ENCODE results near the gene NFASC. TPM values are rescaled to one million over a fixed set of nuclear protein-coding genes. Genes with fewer than 3 reads are reported as not detected.

NFASC gene
- total RNA-seq, 2 experiments from 2014 or later, result not detected

DNA sequence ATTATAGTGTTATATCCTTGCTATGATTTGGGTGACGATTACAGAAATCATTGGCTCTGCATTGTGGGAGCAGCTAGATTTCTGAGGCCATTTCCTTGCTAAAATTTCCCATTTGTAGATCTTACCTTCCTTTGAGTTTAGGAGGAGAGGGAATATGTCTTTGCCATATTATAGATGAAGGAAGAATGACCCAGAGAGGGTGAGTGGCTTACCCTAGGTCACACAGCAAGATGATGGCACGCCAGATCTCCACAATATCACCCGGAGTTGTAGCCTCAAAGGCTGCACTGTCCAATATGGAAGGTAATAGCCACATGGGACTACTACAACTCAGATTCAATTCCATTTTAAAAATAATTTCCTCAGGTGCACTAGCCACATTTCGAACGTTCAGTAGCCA lies 182.6 kb downstream of the NFASC start:
- Histone ChIP-seq H3K27ac (ENCODE audit: low read depth, low read length, poor library complexity, severe bottlenecking) (no peak overlapping the region), H3K36me3 (ENCODE audit: insufficient read depth, low read length) (no peaks in the 10 kb centered on the region), H3K9me2 (ENCODE audit: insufficient read depth, low read length) (no peaks in the 10 kb centered on the region), H3K4me1 (ENCODE audit: insufficient read depth, low read length, poor library complexity, severe bottlenecking) (peaks cover 7% of the 10 kb centered on the region), H3K4me2 (ENCODE audit: low read length) (no peak overlapping the region), H3K9me3 (ENCODE audit: low read length) (no peaks in the 10 kb centered on the region), H3K4me3 (ENCODE audit: low read depth, low read length, poor library complexity, severe bottlenecking) (no peak overlapping the region), H3K79me2 (ENCODE audit: insufficient read depth, low read depth, low read length) (no peaks in the 10 kb centered on the region), H4K20me1 (ENCODE audit: insufficient read depth, low read length) (no peaks in the 10 kb centered on the region), H2AFZ (ENCODE audit: low read length) (no peak overlapping the region)
- TF ChIP-seq EZH2phosphoT487 (IDR thresholded peaks at IDR 0.05; ENCODE audit: borderline replicate concordance, low read depth, low read length), result no peak
- TF ChIP-seq, protein P1, sequence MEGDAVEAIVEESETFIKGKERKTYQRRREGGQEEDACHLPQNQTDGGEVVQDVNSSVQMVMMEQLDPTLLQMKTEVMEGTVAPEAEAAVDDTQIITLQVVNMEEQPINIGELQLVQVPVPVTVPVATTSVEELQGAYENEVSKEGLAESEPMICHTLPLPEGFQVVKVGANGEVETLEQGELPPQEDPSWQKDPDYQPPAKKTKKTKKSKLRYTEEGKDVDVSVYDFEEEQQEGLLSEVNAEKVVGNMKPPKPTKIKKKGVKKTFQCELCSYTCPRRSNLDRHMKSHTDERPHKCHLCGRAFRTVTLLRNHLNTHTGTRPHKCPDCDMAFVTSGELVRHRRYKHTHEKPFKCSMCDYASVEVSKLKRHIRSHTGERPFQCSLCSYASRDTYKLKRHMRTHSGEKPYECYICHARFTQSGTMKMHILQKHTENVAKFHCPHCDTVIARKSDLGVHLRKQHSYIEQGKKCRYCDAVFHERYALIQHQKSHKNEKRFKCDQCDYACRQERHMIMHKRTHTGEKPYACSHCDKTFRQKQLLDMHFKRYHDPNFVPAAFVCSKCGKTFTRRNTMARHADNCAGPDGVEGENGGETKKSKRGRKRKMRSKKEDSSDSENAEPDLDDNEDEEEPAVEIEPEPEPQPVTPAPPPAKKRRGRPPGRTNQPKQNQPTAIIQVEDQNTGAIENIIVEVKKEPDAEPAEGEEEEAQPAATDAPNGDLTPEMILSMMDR (conservative IDR thresholded peaks at IDR 0.05; ENCODE audit: low read length), result no peak
- CTCF ChIA-PET (ENCODE audit: unreplicated experiment), result interaction anchor here (1.1 kb wide), 1 partner anchor 8 kb away, joined by 6 read pairs; no protein-coding TSS in a partner anchor
- no peak for DNase-seq (ENCODE audit: low spot score)
- intact Hi-C loops (cut with micrococcal nuclease; ENCODE audit: unreplicated experiment), result no loop called here
- POLR2A ChIA-PET, result no interaction called here
- no TSS peak for BruUV-seq (replicated peaks)

DNA sequence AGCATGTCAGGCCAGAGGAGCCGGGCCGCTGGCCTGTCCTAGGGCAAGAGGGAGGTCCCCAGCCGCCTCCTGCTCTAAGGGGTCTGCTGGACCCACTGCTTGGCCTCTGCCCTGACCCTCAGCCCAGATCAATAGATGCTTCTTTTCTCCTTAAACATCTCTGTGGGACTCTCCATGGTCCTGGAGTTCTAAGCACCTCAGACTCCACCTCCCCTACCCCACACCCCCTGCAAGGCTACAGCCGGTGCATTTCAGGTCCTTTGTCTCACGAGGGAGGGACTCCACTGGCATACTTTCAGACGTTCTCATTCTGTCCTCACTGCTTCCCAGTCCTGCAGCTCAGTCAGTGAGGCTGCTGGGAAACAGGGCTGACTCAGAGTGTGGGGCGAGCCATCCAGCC lies 183.4 kb downstream of the NFASC start:
- ChIA-PET CTCF (ENCODE audit: unreplicated experiment) (no interaction called here), POLR2A (interaction anchor here (0.5 to 1.0 kb wide), 3 partner anchors 10 to 427 kb away, joined by 3 to 4 read pairs (median 3); no protein-coding TSS in a partner anchor)
- Histone ChIP-seq H3K4me2 (ENCODE audit: low read length) (no peak overlapping the region), H4K20me1 (ENCODE audit: insufficient read depth, low read length) (no peaks in the 10 kb centered on the region), H3K27ac (ENCODE audit: low read depth, low read length, poor library complexity, severe bottlenecking) (no peak overlapping the region), H3K79me2 (ENCODE audit: insufficient read depth, low read depth, low read length) (no peaks in the 10 kb centered on the region), H2AFZ (ENCODE audit: low read length) (no peak overlapping the region), H3K9me3 (ENCODE audit: low read length) (no peaks in the 10 kb centered on the region), H3K4me1 (ENCODE audit: insufficient read depth, low read length, poor library complexity, severe bottlenecking) (peaks cover 7% of the 10 kb centered on the region), H3K36me3 (ENCODE audit: insufficient read depth, low read length) (no peaks in the 10 kb centered on the region), H3K4me3 (ENCODE audit: low read depth, low read length, poor library complexity, severe bottlenecking) (no peak overlapping the region), H3K9me2 (ENCODE audit: insufficient read depth, low read length) (no peaks in the 10 kb centered on the region)
- DNase-seq (ENCODE audit: low spot score), result no peak
- BruUV-seq (replicated peaks), result no TSS peak
- intact Hi-C loops (cut with micrococcal nuclease; ENCODE audit: unreplicated experiment), result no loop called here
- TF ChIP-seq, protein P1 (conservative IDR thresholded peaks at IDR 0.05; ENCODE audit: low read length), result no peak
- no peak for TF ChIP-seq EZH2phosphoT487 (IDR thresholded peaks at IDR 0.05; ENCODE audit: borderline replicate concordance, low read depth, low read length)

DNA sequence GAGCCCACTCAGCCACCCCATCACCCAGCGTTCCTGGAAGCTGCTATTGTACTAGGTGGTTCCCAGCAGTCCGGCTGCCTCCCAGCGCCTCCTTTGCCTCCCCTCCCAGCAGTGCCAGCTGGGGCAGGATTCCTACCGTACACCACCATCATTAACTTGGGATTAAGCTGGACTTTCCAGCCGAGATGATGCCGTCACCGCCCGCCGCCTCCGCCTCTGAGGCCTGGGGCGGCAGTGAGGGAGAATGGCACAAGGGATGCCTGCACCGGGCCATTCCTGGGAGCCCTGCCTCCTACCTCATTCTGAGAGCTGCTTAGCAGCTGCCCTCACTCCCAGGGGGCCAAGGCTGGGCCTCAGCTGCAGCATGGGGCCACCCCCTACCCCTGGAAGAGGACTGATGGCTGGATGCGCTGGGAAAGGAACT lies 185.5 kb downstream of the NFASC start:
- H3K36me3 ChIP-seq (ENCODE audit: insufficient read depth, low read length), result no peaks in the 10 kb centered on the region
- H3K9me3 ChIP-seq (ENCODE audit: low read length), result no peaks in the 10 kb centered on the region
- CTCF ChIA-PET (ENCODE audit: unreplicated experiment), result no interaction called here
- no peak overlapping the region for H2AFZ ChIP-seq (ENCODE audit: low read length)
- no peaks in the 10 kb centered on the region; the same call in 1 of the 2 replicates for H4K20me1 ChIP-seq (ENCODE audit: insufficient read depth, low read length)
- no peaks in the 10 kb centered on the region for H3K79me2 ChIP-seq (ENCODE audit: insufficient read depth, low read depth, low read length)
- no peak overlapping the region for H3K4me2 ChIP-seq (ENCODE audit: low read length)
- intact Hi-C loops (cut with micrococcal nuclease; ENCODE audit: unreplicated experiment), result no loop called here
- no peak overlapping the region for H3K27ac ChIP-seq (ENCODE audit: low read depth, low read length, poor library complexity, severe bottlenecking)
- H3K4me3 ChIP-seq (ENCODE audit: low read depth, low read length, poor library complexity, severe bottlenecking), result no peak overlapping the region
- no peak for DNase-seq (ENCODE audit: low spot score)
- no peak for TF ChIP-seq EZH2phosphoT487 (IDR thresholded peaks at IDR 0.05; ENCODE audit: borderline replicate concordance, low read depth, low read length)
- TF ChIP-seq, protein P1 (conservative IDR thresholded peaks at IDR 0.05; ENCODE audit: low read length), result no peak
- no TSS peak for BruUV-seq (replicated peaks)
- POLR2A ChIA-PET, result interaction anchor here (0.6 kb wide), 1 partner anchor 33 kb away, joined by 3 read pairs; no protein-coding TSS in a partner anchor
- H3K4me1 ChIP-seq (ENCODE audit: insufficient read depth, low read length, poor library complexity, severe bottlenecking), result peaks cover 7% of the 10 kb centered on the region
- no peaks in the 10 kb centered on the region for H3K9me2 ChIP-seq (ENCODE audit: insufficient read depth, low read length)
